Hematopoietic multipotent progenitor cell treated with erythropoietin and hydrocortisone succinate and interleukin-3 and kit ligand, for 4 days (in vitro differentiated cells): ENCODE results near the gene RERE.
"Not testable (repeated sequence)": the region's sequence is repeated elsewhere in the genome, so short reads cannot be mapped to it uniquely, and the experiment has no call there.

Experiments
- DNase-seq: peaks from one replicate; pipeline ENCODE4 v3.0.0-alpha.2; 2015

The RERE gene

DNA sequence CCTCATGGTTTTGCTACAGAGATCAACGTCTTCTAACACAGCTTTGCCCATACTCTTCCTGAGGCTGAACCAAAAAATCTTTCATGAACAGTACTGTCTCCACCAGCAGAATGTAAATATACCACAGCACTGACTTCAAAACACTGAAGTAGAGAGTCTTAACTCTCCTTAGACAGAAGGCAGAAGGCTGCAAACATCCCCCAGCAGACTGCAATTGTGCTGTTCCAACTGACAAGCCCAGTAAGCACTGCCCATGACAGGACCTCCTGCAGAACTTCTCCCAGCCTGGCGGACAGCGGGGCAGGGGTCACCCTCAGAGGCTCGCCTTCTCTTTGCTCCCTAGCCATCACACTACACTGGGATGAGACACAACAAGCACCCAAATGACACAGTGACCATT lies 218.7 kb downstream of the RERE start:
- DNase-seq = no peak

DNA sequence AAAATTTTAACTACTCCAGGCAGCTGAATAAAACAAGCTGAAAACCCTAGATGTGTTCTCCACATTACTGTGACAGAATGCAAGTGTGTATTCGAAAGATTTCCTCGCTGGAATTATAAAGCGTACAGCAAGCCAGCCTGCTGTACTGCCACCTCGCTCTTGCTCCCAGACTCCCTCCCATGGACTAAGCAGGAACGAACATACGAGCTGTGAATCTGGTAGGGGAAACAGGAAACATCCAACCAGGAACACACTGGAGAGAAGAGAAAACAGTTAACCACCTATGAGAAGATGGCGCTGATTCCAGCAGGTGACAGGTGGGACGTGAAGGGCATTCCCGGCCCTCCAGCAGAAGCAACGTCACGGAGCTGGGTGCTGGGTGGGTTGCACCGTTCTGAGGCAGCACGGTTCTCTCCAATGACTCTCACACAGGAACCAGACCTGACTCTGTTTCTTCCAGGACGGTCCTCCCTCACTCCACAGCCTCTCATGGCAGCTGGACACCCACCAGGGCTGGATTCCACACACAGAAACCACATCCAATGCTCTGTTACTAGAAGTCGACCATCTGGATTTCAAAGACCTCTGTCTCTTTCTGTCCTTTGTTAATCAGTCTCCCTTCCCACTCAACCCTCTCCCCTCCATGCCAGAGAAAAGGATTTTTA lies 219.2 kb downstream of the RERE start:
- DNase-seq = no peak

DNA sequence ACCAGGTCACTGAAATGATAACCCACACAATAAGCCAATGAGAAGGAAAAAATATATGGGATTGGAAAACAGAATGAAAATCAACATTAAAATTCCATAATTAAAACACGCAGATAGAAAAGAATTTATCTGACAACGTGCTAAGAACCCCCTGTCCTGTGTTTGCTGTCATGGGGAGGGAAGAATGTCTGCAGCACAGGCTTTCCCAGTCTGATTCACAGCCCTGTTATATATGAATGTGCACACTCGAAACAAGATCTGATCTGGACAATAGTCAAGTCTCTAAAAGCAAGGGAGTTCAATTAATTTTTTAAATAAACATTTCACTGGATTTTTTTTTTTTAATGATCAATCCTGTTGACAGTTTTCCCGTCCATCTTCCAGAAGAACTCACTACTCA lies 220.0 kb downstream of the RERE start:
- no peak for DNase-seq

DNA sequence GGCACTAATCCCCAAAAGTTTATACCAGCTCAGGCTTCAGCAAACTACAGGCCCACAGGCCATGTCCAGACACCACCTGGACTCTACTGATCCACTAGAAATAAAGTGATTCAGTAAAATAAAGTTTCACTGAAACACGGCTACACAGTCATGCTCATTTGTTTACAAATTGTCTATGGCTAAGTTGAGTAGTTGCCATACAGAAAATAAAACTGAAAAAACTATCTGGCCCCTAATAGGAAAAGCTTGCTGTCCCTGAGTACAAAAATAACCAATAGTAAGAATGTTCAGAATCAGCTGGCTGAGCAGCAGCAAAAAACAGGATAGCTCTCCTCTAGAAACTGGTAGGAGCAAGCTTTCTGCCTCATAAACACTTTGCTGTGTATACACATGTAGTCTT lies 221.5 kb downstream of the RERE start:
- no peak for DNase-seq

DNA sequence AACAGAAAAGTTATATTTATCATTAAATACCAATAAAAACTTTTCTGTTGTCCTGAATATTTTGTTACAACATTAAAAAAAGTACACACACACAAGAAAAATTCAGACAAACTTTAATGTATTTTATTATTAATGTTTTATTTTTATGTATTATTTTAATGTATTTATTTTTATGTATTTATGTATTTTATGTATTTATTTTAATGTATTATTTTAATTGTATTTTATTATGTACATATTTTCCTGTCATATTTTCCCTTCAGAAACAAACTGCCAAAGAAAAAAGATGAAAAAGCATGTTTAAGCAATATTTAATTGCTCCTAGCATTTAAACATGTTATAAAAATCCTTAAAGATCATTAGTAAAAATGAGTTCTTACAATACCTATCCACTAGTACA lies 222.1 kb downstream of the RERE start:
- no peak for DNase-seq

DNA sequence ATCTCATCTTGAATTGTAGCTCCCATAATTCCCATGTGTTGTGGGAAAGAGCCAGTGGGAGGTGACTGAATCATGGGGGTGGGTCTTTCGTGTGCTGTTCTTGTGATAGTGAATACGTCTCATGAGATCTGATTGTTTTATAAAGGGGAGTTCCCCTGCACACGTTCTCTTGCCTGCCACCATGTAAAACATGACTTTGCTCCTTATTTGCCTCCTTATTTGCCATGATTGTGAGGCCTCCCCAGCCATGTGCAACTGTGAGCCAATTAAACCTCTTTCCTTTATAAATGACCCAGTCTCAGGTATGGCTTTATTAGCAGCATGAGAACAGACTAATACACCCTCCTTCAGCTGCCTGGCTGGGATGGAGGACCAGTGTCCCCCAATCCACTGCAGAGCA lies 224.1 kb downstream of the RERE start:
- DNase-seq = not testable (repeated sequence)

DNA sequence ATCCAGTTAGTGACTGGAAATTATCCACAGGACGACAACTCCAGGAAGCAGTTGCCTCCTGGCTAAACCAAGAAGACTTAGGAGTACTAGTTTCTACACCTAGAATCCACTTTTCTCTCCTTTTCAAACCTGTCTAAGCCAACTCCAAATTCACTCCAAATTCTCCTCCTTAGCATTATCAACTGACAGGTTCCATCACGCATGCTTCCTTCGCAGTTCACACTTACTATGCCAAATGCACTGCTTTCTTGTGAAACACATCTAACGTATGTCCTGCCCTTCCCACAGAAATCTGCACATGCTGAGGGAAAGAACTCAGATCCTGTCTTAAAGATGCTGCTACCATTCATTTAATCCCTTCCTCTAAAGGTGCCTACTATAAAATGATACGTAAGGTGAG lies 225.9 kb downstream of the RERE start:
- no peak for DNase-seq

DNA sequence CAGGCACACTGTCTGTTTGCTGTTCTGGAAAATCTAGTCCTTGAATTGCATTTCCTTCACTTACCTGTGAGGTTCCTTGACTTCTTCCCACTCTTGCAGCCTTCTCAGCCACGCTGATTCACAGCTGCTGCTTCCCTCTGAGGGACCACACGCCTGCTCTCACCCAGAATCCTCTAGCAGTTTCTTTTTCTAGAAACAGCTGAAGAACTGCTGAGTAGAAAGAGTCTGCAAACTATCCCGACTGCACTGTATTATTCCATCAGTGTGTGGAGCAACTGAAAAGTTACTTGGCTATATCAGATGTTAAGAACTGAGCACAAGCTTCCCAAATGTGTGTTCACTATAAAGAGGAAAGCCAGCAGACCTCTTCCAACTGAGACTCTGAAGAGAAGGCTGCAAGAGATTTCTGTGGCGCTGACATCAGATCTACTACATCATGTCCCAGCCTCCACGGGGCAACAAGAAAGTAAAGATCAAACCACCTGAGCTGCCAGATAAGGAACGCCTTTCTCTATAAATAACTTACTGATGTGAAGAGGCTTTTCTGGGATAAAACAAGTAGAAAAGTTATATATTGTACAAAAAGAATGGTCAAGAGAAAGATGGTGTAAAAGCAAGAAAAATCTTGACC lies 226.6 kb downstream of the RERE start:
- peak; percentile 33 for DNase-seq

DNA sequence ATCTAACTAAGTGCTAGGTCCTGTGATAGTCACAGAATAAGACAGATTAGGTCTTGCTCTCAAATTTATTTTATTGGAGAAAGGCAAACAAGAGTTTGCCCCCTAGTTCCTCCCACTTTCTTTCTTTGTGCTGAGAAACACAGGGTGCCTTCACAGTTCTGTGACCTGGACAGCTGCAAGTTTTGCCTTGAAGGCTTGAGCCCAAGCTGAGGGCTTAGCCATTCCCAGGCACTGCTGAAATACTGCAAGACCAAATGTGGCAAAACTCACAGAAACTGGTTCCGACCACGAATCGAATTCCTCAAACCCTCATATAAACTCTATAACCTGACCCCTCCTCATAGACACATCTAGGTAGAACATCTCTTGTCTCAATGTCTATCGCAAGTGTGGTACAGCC lies 227.9 kb downstream of the RERE start:
- no peak for DNase-seq

DNA sequence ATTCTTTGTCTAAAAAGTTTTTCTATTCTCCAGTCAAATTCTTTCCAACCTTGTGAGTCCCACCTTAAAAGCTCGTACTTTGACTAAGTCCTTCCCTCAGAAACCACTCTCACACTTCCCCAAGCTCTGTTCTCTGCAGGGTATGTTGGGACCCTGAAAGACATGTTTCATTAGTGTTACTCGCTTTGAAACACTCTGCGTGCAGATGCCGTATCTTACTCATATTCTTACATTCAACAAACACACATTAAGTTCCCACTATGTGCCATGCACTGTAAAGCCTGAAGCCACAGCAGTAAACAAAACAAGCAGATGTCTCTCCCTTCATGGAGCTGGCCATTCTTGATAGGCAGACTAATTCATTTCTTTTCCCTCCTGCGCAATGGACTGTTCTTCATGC lies 229.7 kb downstream of the RERE start:
- no peak for DNase-seq

DNA sequence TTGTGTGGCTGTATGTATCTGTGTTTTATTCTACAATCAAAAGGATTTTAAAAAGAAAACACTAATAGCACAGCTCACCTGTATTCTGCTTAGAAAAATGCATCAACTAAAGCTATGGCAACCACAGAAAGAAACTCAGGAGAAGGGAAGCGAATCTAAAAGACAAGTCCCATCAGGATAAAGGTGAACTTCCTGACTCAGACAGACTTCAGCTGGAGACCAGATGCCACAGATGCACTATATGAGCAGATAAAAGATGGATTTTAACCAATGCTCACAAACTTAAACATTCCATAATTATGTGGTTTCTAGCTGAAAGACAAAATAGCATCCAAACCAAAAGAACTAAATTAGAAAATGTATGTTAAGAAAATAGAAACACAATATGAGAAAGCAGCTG lies 231.0 kb downstream of the RERE start:
- no peak for DNase-seq

DNA sequence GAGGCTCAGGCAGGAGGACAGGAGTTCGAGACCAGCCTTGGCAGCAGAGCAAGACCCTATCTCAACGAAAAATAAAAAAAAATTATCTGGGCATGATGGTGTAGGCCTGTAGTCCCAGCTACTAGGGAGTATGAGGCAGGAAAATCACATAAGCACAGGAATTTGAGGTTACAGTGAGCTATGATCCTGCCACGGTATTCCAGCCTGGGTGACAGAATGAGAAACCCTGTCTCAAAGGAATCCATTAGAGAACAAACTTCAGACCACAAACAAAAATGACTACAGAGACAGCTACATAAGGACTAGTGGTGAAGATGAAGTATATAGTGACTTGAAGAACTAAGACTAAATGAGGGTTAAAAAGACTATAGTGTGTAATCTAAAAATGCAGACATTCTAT lies 233.1 kb downstream of the RERE start:
- no peak for DNase-seq

DNA sequence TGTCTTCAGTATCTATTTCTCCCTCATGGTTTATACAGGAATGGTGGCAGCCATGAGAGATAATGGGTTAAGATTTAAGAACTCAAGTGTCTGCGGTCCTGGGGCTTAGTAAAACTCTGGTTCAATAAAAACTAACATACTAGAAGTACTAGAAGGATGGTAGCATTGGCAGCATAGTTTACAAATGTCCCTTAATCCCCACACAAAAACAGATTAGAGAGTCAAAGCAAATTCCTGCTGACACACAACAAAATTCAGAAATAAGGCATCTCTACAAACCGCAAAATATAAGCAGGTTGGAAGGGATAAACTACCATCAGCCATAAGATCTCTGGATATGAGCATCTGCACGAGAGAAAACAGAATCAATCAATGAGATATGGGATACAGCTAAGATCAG lies 234.4 kb downstream of the RERE start:
- DNase-seq = no peak

DNA sequence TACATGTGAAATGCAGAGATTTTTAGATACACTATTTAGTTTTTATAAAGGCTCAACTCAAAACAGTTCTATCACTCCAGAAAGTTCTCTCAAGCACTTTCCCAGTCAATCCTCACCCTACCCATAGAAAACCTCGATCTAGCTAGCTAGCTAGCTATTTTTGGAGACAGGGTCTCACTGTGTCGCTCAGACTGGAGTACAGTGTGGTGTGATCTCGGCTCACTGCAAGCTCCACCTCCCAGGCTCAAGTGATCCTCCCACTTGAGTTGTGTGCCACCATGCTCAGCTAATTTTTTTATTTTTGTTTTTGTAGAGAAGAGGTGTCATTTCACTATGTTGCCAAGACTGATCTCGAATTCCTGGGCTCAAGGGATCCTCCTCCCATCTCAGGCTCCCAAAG lies 236.9 kb downstream of the RERE start:
- no peak for DNase-seq

DNA sequence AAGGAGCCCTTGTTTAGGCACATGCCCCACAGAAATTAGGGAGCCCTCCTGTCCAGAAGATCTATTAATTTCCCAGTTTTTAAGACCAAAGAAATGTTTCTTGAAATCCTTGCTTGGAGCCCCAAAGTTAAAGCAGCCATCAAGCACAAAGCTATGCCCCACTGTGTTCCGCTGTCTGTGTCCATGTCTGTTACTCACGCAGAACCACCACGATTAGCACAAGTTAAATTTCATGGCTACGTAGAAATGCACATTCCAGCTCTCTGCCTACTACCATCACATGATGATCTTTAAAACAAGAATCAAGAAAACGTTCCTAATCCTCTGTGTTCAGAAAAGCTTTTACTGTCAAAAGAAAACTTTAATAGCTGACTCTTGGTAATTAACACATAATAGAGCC lies 238.5 kb downstream of the RERE start:
- DNase-seq = no peak

DNA sequence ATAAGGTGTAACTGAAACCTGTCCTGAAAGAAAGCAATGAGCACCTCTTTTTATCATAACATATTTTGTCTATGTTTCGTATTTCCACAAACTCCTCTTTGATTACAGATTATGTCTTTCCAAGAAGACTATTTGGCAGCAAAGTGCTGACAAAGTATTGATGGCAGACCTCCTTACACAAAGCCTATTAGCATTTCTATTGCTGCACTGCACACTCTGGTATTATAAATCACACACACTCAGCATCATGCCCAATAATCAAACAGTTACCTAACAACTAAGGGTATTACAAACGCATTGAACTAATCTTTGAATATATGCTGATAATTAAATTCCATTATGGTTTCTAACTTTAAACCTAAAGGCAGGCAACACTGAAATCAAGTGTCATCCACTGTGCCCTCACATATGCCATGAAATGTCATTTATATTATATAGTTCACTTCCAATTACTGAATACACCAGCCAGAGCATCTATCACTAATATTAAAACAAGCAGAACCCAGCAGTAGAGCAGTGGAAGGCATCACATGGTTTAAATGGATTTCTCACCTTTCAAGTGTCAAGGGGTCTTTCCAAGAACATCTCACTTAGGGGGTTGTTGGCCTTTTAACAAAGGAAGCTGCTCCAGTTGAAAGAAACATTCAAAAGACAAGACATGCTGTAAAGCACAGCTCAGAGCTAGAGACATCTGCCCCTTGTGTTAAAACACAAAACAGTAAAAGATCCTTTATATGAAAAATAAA lies 239.1 kb downstream of the RERE start:
- no peak for DNase-seq

DNA sequence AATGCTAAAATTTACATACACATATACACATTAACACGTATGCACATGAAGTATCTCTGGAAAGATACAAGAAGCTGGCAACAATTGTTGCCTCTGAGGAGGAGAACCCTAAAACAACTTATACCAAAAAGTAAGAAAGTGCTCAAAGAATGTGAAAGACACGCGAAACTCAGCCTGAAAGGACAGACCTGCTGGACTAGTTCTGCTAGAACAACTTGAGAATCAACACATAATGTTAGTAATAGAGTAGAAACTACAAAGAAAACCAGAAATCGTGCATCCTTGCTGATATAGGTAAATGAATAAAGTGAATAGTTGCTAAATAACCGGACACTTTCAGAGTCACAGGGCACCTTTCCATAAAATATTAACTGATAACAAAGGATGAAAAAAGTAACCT lies 242.5 kb downstream of the RERE start:
- DNase-seq = no peak

DNA sequence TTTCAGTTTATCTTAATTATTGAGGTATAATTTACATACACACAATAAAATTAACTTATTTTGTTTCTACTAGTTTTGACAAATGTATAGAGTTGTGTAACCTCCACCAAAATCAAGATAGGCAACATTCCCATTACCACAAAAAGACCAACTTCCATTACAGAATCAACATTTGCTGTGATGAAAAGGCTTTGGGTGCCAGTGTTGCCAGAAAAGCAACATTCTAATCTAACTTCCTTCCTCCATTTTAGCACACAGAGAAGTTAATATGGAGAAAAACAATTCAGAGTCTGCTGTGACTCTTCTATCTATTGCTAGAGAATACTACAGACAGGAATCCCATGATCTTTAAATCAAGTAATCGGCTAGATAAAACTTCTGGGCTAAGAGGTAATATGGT lies 245.3 kb downstream of the RERE start:
- peak; percentile 47 for DNase-seq

DNA sequence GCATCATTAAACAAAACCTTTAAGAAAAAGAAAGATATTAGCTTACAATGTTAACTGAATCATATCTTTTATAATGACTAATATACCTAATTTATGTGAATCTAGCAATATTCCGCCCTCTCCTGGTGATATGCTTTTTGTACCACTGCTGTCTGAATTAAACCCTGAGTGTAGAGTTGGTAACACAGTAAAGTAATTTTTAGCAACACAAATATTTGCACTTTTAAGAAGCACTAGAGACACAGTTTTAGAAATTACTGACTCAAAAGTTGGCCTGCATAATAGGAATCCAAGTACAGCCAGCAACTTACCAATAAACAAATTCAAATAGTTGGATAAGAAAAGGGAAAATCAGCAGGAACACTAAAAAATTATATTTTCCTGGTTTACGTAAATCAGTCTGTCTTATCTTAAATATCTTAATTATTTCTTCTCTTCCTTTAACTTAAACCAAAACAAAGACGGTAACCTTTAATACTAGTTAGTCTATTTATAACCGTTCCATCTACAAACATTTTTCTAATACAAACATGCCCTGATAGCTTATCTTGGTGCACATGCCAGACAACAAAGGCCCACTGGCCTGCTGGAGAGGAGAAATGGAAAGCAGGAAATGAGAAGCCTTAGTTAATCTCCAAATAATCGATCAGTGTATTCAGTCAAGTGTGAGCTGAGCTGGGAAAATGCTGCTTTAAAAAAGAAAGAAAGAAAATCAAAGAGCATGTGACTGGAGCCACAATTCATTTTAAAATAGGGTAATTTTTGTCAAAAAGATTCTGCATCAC lies 246.0 kb downstream of the RERE start:
- DNase-seq = peak; percentile 74

DNA sequence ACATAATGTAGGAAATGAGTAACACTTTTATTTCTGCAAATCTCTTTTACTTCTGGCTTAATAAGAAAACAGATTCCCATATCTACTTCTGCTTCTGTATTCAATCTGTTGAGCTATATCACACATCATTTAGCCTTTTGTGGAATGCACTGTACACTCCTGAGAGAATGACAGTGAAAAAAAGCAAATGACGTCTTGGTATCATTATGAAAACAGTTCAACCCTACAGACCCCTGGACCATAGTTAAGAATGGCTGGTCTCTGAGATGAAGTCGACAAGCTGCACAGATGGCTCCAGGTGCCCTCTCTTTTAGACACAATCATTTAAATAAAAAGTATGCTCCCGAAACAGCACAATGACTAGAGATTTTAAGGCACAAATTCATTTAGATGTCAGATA lies 247.0 kb downstream of the RERE start:
- no peak for DNase-seq

DNA sequence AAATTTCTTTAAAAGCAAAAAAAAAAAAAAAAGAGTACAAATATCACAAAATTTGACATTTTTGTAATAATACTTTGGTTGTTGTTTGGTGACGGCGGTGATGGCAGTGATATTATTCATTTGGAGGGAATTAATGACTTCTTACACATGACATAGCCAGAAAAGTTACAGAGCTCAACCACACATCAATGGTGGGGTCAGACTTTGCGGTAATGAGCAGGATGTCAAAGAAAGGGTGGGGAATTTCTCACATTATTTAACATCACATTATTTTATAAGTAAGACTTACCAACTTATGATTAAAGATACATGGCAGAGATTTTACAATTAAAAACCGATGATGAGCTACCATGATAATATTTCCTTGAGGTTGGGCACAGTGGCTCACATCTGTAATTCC lies 248.2 kb downstream of the RERE start:
- no peak for DNase-seq

DNA sequence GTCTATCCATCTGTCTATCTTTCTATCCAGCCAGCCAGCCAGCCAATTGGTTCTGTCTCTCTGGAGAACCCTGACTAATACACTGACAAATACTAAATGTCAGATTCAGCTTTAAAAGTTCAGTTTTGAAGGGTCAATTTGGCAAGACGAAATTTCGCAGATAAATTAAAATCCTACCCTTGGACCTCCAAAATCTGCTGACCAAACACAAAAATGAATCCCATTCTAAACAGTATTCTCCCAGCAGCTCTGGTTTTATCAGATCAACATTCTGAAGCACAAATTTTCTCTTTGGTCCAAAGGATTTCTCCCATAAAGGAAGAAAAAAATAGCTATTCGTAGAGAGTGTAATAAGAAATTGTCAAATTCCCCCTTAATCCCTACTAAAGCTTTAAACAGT lies 248.6 kb downstream of the RERE start:
- DNase-seq = no peak

DNA sequence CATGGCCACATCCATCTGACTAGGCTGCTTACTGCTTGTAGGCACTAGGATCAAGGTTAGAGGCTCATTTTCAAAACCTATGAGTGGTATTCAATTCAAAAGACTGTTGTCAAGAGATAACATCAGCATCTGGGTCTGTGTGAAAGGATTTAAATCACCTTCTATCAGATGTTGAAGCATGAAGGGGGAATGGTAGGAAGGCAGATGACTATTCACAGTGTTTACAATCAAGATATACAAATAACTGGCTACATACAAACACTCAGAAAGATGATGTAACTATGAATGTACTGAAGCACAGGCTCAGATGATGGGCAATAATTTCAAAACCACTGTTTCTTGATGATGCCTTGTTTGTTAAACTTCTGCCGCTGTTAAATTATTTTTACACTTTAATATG lies 250.3 kb downstream of the RERE start:
- DNase-seq = no peak

DNA sequence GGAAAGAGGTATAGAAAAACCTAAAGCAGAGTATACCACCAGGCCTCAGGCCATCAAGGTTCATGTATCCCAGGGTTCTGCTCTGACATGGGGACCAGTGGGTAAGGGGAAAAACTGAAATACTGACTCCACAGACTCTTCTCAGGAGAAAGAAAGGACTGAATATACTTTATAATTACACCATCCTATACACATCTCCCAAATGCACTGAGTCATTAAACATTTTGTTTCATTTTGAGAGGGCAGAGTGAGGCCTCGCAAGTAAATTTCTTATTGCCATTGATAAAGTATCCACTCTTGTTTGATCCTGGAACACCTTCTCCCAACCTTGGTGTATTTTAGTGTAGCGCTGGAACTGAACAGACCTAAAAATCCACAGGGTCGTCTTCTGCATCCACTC lies 251.6 kb downstream of the RERE start:
- DNase-seq = no peak
